ENCODE data around the gene DNM2. TPM values are rescaled to one million over a fixed set of nuclear protein-coding genes. Genes with fewer than 3 reads are reported as not detected.

The DNM2 gene
- total RNA-seq, 1 donor from 2014 or later: 113 TPM

GRCh38 chr19:10805758-10806247, 87.9 kb downstream of the DNM2 start:
- intact Hi-C loops (cut with DNase I): no loop called here
- H3K4me3 ChIP-seq: no peak overlapping the region
- H3K36me3 ChIP-seq: peaks cover 67 to 79% of the 10 kb centered on the region in 2 donors
- H3K27ac ChIP-seq: no peak overlapping the region
- H3K4me1 ChIP-seq: no peaks in the 10 kb centered on the region
- H3K9me3 ChIP-seq: no peaks in the 10 kb centered on the region
- no peak for DNase-seq (ENCODE audit: low spot score in 2 of 2)
- TF ChIP-seq CTCF (IDR thresholded peaks at IDR 0.05): no peak
- H3K27me3 ChIP-seq: no peaks in the 10 kb centered on the region

- DNase-seq (ENCODE audit: low spot score in 2 of 2): no peak
- H3K36me3 ChIP-seq: peaks cover 46 to 75% of the 10 kb centered on the region in 2 donors
- no peaks in the 10 kb centered on the region for H3K27me3 ChIP-seq
- intact Hi-C loops (cut with DNase I): no loop called here
- peaks cover 0 to 3% of the 10 kb centered on the region in 2 donors for H3K4me1 ChIP-seq
- H3K9me3 ChIP-seq: no peaks in the 10 kb centered on the region
- no peak for TF ChIP-seq CTCF (IDR thresholded peaks at IDR 0.05)
- H3K4me3 ChIP-seq: no peak overlapping the region
- no peak overlapping the region for H3K27ac ChIP-seq
Observed at GRCh38 chr19:10808937-10809649, 91.2 kb downstream of the DNM2 start.

GRCh38 chr19:10809651-10810285, 91.9 kb downstream of the DNM2 start:
- TF ChIP-seq CTCF (IDR thresholded peaks at IDR 0.05): no peak
- peaks cover 0 to 3% of the 10 kb centered on the region in 2 donors for H3K4me1 ChIP-seq
- H3K9me3 ChIP-seq: no peaks in the 10 kb centered on the region
- DNase-seq (ENCODE audit: low spot score in 2 of 2): no peak
- intact Hi-C loops (cut with DNase I): no loop called here
- H3K27me3 ChIP-seq: no peaks in the 10 kb centered on the region
- H3K4me3 ChIP-seq: no peak overlapping the region
- H3K36me3 ChIP-seq: peaks cover 46 to 73% of the 10 kb centered on the region in 2 donors
- H3K27ac ChIP-seq: no peak overlapping the region

GRCh38 chr19:10811391-10812111, 93.7 kb downstream of the DNM2 start:
- TF ChIP-seq CTCF (IDR thresholded peaks at IDR 0.05): no peak
- H3K4me1 ChIP-seq: peaks cover 0 to 3% of the 10 kb centered on the region in 2 donors
- peak overlapping the region; percentile 54 to 75 for H3K27ac ChIP-seq
- no peaks in the 10 kb centered on the region for H3K27me3 ChIP-seq
- no peak for DNase-seq (ENCODE audit: low spot score in 2 of 2)
- intact Hi-C loops (cut with DNase I): no loop called here
- H3K9me3 ChIP-seq: no peaks in the 10 kb centered on the region
- H3K4me3 ChIP-seq: no peak overlapping the region
- H3K36me3 ChIP-seq: peaks cover 35 to 63% of the 10 kb centered on the region in 2 donors

- TF ChIP-seq CTCF (IDR thresholded peaks at IDR 0.05): no peak
- DNase-seq (ENCODE audit: low spot score in 2 of 2): no peak
- peaks cover 29 to 63% of the 10 kb centered on the region in 2 donors for H3K36me3 ChIP-seq
- intact Hi-C loops (cut with DNase I): no loop called here
- peaks cover 3 to 4% of the 10 kb centered on the region in 2 donors for H3K4me1 ChIP-seq
- no peaks in the 10 kb centered on the region for H3K27me3 ChIP-seq
- peak overlapping the region; percentile 54 to 75 for H3K27ac ChIP-seq
- no peak overlapping the region for H3K4me3 ChIP-seq
- H3K9me3 ChIP-seq: no peaks in the 10 kb centered on the region
Observed at GRCh38 chr19:10812196-10812595, 94.3 kb downstream of the DNM2 start.
